Keratinocyte (primary cell): ENCODE measurements around the gene OLFM2. TPM values are rescaled to one million over a fixed set of nuclear protein-coding genes. Genes with fewer than 3 reads are reported as not detected.

ENCODE experiments used
- DNase-seq: peaks from one replicate; pipeline ENCODE4 v3.0.0-alpha.2; 2011; ENCODE audit warnings: low read depth, missing footprints, low spot score
- FAIRE-seq: peaks from 2 replicates; lab custom pipeline; 2011; peaks lifted over from hg19 to GRCh38; lab: Jason Lieb, UNC
- H2AFZ ChIP-seq: 2 replicates; pipeline ENCODE4 v1.6.0; 2012; ENCODE audit warnings: low read length, control low read depth, inconsistent platforms; ENCODE audit not compliant: control insufficient read depth
- H3K27ac ChIP-seq: 2 replicates; pipeline ENCODE4 v1.5.1; 2011; ENCODE audit warnings: low read length; ENCODE audit not compliant: control insufficient read depth, insufficient read depth
- H3K27me3 ChIP-seq: 3 replicates; pipeline ENCODE4 v1.6.0; 2011; ENCODE audit warnings: low read length; ENCODE audit not compliant: control insufficient read depth, insufficient read depth; ENCODE audit errors: extremely low read depth
- H3K36me3 ChIP-seq, 2 experiments: 2 replicates in 1 of 2; 3 replicates in 1 of 2; pipeline ENCODE4 v1.5.1; 2011; ENCODE audit warnings: low read length in 2 of 2, mild to moderate bottlenecking in 1 of 2; ENCODE audit not compliant: control insufficient read depth in 2 of 2, insufficient read depth in 2 of 2; ENCODE audit errors: extremely low read depth in 1 of 2
- H3K4me1 ChIP-seq: 3 replicates; pipeline ENCODE4 v1.5.1; 2011; ENCODE audit warnings: low read length; ENCODE audit not compliant: control insufficient read depth, insufficient read depth; ENCODE audit errors: extremely low read depth
- H3K4me2 ChIP-seq: 3 replicates; pipeline ENCODE4 v1.6.0; 2011; ENCODE audit warnings: low read depth, low read length; ENCODE audit not compliant: control insufficient read depth, insufficient read depth; ENCODE audit errors: extremely low read depth
- H3K4me3 ChIP-seq, 3 experiments: fragments of 200-600 bp in 1 of 3; sonication (generic) in 1 of 3; 2 replicates in 2 of 3; 3 replicates in 1 of 3; pipeline ENCODE4 v1.5.1; 2011 to 2016; ENCODE audit warnings: low read length in 3 of 3, mild to moderate bottlenecking in 3 of 3, control low read depth in 2 of 3, inconsistent platforms in 1 of 3, low read depth in 1 of 3, mixed read lengths in 1 of 3, mixed run types in 1 of 3, moderate library complexity in 1 of 3; ENCODE audit not compliant: control insufficient read depth in 2 of 3, insufficient read depth in 2 of 3; ENCODE audit errors: extremely low read depth in 1 of 3
- H3K79me2 ChIP-seq: 2 replicates; pipeline ENCODE4 v1.6.0; 2012; ENCODE audit warnings: low read length; ENCODE audit not compliant: control insufficient read depth, insufficient read depth
- H3K9ac ChIP-seq: 3 replicates; pipeline ENCODE4 v1.6.0; 2011; ENCODE audit warnings: low read length; ENCODE audit not compliant: control insufficient read depth, insufficient read depth; ENCODE audit errors: extremely low read depth
- H3K9me1 ChIP-seq: 3 replicates; pipeline ENCODE4 v1.6.0; 2011; ENCODE audit warnings: low read length; ENCODE audit not compliant: control insufficient read depth, insufficient read depth; ENCODE audit errors: extremely low read depth
- H3K9me3 ChIP-seq: 2 replicates; pipeline ENCODE4 v1.5.1; 2012; ENCODE audit warnings: low read depth, low read length; ENCODE audit not compliant: control insufficient read depth
- H4K20me1 ChIP-seq: 3 replicates; pipeline ENCODE4 v1.6.0; 2011; ENCODE audit warnings: low read length; ENCODE audit not compliant: control insufficient read depth, insufficient read depth; ENCODE audit errors: extremely low read depth
- EZH2 ChIP-seq: IDR thresholded peaks from one replicate; pipeline ENCODE4 v1.6.1; 2012; ENCODE audit warnings: inconsistent platforms, mild to moderate bottlenecking, low read length, moderate library complexity
- dilution Hi-C: fragments of 300-500 bp; cut with MboI; formaldehyde crosslinking; loops from one replicate; pipeline ENCODE4 v1.7.0; 2020; ENCODE audit warnings: low sequenced_read_pairs; ENCODE audit not compliant: extremely low pct_ligation_motif_present
- polyA plus RNA-seq, 5 experiments: library from polyadenylated mRNA; depleted of rRNA in 3 of 5; stranded (reverse) in 3 of 5; stranded (forward) in 1 of 5; unstranded in 1 of 5; fragments of >200 nt; gene quantifications; 1 replicate in 1 of 5; 2 replicates in 3 of 5; 3 replicates in 1 of 5; pipeline versions ENCODE4 v1.2.1 to v1.2.3, GENCODE V29; 2011 to 2012; ENCODE audit warnings: missing spikeins in 2 of 5, low read depth in 1 of 5, low replicate concordance in 1 of 5
- TF ChIP-seq, protein P1 (sequence below), 3 experiments: IDR thresholded peaks in 1 of 3; conservative IDR thresholded peaks in 1 of 3; optimal IDR thresholded peaks in 1 of 3; 2 replicates in 2 of 3; 3 replicates in 1 of 3; pipeline versions ENCODE3 to v1.5.1; 2011; ENCODE audit warnings: low read length in 3 of 3, mild to moderate bottlenecking in 3 of 3, moderate library complexity in 2 of 3, control low read depth in 1 of 3, inconsistent platforms in 1 of 3; ENCODE audit not compliant: insufficient read depth in 2 of 3; ENCODE audit errors: extremely low read depth in 1 of 3

OLFM2 gene
- polyA plus RNA-seq, 1 donor (not counting 4 experiments of a cell fraction or from before 2014, with no cell fraction given) = 5.3 TPM

DNA sequence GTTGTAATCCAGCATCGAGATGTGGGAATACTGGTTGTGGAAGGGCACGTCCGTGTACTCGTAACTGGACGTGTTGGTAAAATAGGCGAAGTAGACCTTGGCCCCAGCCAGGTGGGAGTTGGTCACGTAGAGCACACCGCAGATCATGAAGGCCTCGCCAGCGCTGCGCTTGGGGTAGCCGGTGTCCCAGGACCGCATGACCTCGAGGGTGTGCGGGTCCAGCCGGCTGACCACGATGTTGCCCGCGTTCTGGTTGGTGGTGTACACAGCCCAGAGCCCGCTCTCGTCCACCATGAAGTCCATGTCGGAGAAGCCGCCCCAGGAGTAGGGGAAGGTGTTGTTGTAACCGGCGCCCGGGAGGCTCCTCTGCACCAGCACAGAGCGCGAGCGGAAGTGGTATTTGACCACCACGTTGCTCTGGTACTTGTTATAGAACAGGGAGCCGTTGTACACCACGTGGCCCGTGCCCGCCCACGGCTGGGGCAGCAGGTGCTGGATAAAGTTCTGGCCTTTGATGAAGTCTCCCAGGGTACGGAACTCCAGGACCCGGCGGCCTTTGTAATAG lies 82.0 kb downstream of the OLFM2 start:
- FAIRE-seq (no peak), DNase-seq (no peak)
- Histone ChIP-seq H3K4me3 (no peak overlapping the region), H3K9me1 (no peaks in the 10 kb centered on the region), H3K27me3 (no peaks in the 10 kb centered on the region), H2AFZ (no peak overlapping the region), H3K27ac (no peak overlapping the region), H3K4me1 (peaks cover 11% of the 10 kb centered on the region), H3K4me2 (no peak overlapping the region), H3K36me3 (peaks cover 0 to 9% of the 10 kb centered on the region in 2 experiments), H3K79me2 (no peaks in the 10 kb centered on the region), H3K9me3 (no peaks in the 10 kb centered on the region), H3K9ac (no peak overlapping the region), H4K20me1 (no peaks in the 10 kb centered on the region)
- TF ChIP-seq EZH2 = no peak
- TF ChIP-seq, protein P1, sequence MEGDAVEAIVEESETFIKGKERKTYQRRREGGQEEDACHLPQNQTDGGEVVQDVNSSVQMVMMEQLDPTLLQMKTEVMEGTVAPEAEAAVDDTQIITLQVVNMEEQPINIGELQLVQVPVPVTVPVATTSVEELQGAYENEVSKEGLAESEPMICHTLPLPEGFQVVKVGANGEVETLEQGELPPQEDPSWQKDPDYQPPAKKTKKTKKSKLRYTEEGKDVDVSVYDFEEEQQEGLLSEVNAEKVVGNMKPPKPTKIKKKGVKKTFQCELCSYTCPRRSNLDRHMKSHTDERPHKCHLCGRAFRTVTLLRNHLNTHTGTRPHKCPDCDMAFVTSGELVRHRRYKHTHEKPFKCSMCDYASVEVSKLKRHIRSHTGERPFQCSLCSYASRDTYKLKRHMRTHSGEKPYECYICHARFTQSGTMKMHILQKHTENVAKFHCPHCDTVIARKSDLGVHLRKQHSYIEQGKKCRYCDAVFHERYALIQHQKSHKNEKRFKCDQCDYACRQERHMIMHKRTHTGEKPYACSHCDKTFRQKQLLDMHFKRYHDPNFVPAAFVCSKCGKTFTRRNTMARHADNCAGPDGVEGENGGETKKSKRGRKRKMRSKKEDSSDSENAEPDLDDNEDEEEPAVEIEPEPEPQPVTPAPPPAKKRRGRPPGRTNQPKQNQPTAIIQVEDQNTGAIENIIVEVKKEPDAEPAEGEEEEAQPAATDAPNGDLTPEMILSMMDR (optimal IDR thresholded peaks at IDR 0.05 in 1 of 3, IDR thresholded peaks at IDR 0.05 in 1 of 3, conservative IDR thresholded peaks at IDR 0.05 in 1 of 3; ENCODE audit: extremely low read depth in 1 of 3, insufficient read depth in 2 of 3, low read length in 3 of 3) = no peak
- dilution Hi-C loops = no loop called here

DNA sequence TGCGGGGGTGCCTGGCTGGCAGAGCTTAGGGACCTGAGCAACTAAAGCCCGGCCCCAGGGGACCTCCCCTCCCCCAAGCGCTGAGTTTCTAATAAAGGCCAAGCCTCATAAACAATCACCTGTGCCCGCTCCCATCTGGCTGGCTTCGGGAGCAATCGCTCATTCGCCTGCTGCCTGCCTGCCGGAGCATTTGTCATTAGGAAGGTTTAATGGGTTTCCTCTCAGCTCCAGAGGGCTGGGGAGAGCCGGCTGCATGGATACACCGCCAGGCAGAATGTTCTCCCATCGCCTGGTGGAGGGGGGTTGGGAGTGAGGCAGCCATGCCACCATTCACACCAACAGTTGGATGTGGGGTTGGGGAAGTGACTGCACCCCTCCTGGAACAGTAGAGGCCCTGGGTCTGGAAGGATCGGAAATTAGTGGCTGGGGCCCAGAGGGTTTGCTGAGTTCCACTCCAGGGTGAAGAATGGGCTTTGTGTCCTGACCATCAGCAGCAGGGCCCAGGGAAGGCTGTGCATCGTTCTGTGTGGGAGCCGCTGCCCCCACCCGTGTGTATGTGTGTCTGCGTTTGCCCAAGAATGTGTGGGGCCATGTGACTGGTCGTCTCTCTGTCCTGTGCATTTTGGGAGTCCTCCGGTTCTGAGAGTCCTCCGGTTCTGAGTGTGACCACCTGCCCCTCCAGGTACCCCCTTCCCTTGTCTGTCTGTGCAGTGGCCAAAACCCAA lies 85.9 kb downstream of the OLFM2 start:
- TF ChIP-seq, protein P1 (optimal IDR thresholded peaks at IDR 0.05 in 1 of 3, IDR thresholded peaks at IDR 0.05 in 1 of 3, conservative IDR thresholded peaks at IDR 0.05 in 1 of 3; ENCODE audit: extremely low read depth in 1 of 3, insufficient read depth in 2 of 3, low read length in 3 of 3) = no peak
- TF ChIP-seq EZH2 = no peak
- H2AFZ ChIP-seq = no peak overlapping the region
- no peak overlapping the region for H3K4me3 ChIP-seq
- no peaks in the 10 kb centered on the region for H3K9me1 ChIP-seq
- no peak overlapping the region for H3K27ac ChIP-seq
- H3K4me1 ChIP-seq = peaks cover 14% of the 10 kb centered on the region
- peaks cover 12 to 14% of the 10 kb centered on the region in 2 experiments for H3K36me3 ChIP-seq
- H3K9ac ChIP-seq = no peak overlapping the region
- no peak for DNase-seq
- H3K9me3 ChIP-seq = no peaks in the 10 kb centered on the region
- no peak for FAIRE-seq
- H3K4me2 ChIP-seq = no peak overlapping the region
- H3K27me3 ChIP-seq = no peaks in the 10 kb centered on the region
- dilution Hi-C loops = no loop called here
- H4K20me1 ChIP-seq = no peaks in the 10 kb centered on the region
- peaks cover 3% of the 10 kb centered on the region for H3K79me2 ChIP-seq
